ENCODE measurements around the gene GNPTG.
A peak's percentile ranks its signal among the peaks of the same experiment; 100 is the strongest.

The GNPTG gene

DNA sequence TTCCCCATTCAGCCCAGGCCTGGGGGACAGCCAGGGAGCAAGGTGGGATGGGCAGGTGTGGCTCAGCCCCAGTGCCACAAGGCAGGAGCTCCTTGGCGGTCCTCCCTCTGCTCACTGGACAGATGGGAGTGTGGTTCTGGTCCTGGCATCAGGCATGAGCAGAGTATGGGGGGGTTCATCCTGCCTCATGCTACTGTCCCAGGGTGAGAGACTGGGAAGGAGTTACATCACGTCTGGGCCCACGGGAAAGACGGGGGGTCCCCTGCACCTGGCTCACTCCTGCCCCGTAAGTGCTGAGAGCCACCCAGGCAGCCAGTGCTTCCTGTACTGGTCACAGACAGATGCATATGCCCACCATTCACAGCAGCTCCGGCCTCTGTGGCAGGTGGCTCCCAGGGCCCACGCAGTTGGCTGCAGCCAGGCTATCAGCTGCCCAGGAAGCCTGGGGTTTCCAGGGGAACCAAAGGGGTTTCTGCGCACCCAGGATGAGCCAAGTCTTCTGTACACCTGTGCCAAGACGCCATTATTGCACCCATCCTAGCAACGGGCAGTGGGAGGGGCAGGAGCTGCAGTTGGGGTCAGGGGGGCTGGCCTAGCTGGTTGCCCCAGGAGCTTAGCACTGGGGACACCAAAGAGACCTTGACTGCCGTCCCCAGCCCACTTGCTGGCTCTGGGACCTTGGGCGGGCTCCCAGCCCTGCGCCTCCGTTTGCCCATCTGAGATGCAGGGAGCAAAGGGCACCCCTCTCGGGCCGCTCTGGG, 16.3 kb upstream of the GNPTG start:
- DNase-seq, result no peak

DNA sequence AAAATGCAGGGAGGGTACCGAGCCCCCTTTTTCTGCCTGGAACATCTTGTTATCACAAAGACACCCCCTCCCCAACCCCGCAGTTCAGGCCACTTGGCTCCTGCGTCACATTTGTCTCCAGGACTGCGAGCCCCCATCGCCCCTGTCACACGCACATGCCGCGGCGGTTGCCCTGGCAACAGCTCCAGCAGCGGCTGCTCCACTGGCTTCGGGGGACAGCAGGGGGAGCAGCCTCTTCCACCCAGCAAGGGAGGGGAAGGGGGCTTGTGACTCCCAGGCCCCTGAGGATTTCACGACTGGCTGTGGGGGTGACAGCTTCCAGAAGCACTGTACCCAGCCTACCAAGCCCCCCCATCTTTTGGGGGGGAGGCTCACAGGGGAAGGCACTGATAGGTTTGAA, 15.7 kb upstream of the GNPTG start:
- DNase-seq, result no peak

DNA sequence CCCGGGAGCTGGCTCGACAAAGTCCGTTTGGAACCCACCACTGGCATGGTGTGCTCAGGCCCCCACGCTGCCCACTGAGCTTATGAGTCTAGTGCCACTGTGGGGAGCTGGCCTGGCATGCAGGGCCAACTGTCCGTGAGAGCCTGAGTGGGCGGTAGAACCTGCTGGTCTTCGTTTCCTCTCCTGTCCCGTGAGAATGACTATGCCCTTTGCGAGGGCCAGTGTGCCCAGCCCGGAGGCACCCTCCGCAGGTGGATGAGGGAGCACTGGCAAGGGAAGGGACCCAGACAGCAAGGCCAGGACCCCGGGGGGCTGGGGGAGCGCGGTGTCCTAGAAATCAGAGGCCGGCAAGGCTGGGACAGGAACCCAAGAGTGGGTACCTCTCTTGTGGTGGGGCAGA, 15.1 kb upstream of the GNPTG start:
- no peak for DNase-seq

DNA sequence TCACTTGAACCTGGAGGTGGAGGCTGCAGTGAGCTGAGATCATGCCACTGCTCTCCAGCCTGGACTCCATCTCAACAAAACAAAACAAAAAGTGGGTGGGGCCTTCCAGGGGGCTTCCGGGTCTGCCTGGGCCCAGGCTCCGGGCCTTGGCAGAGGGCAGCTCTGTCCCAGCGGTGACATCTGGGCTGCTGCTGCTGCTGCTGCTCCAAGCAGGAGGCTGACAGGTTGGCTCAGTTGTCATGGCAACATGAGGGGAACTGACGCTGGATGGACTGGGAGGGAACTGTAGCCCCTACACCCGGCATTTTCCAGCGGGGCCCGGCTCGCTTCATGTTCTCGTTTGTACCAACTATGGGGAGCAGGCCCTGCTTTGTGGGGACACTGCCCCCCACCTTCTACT, 14.2 kb upstream of the GNPTG start:
- DNase-seq, result no peak

DNA sequence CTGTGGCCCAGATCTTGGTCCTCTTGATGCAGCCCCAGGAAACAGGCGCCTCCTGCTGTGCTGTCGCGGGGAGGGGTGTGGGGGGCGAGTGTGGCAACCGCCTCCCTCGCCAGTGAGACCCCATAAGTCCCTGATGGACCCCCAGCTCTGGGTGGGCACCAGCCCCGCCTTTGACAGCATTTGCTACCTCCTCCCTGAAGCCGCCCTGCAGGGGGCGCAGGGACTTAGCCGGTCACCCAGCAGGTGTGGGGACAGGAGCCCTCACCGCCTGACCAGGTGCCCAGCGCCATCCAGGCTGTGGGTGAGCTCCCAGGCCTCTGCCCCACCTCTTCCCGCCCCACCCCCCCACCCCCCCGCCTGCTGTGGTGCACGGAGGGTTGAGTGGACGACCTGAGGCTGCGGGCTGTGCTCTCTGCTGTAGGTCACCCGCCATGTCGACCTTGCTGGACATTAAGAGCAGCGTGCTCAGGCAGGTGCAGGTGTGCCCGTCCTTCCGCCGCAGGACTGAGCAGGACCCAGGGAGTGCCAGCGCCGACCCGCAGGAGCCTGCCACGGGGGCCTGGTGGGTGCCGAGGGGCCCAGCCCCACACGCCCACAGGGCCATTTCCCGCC, 13.5 kb upstream of the GNPTG start:
- DNase-seq, result no peak

DNA sequence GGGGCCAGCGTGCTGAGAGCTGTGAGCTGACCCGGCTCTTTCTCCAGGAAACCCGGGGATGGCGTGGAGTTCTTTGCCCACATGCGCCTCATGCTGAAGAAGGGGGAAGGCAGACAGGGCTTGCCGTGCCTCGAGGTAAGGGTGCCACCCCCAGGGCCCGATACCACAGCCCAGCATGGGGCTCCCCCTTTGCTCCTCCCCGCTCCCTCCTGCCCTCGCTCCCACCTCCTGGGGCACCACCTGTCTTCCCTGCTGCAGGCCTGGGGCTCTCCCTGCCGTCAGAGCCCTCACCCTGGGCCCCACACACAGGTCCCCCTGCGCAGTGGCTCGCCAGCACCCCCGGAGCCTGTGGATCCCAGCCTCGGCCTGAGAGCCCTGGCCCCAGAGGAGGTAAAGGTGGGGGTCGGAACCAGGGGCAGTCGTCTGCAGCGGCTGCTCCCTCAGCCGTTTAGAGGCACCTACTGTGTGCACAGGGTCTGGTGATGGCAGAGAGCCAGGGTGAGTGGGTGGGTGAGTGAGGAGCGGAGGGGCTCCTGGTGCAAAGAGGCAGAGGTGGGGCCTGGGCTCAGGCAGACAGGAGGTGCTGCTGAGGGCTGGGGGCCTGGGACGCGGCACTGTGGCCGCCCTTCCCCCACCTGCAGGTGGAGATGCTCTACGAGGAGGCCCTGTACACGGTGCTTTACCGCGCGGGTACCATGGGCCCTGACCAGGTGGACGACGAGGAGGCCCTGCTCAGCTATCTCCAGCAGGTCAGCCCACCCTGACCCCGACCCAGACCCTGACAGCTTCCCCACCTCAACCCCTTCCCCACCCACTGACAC, 12.7 kb upstream of the GNPTG start:
- DNase-seq, result no peak

DNA sequence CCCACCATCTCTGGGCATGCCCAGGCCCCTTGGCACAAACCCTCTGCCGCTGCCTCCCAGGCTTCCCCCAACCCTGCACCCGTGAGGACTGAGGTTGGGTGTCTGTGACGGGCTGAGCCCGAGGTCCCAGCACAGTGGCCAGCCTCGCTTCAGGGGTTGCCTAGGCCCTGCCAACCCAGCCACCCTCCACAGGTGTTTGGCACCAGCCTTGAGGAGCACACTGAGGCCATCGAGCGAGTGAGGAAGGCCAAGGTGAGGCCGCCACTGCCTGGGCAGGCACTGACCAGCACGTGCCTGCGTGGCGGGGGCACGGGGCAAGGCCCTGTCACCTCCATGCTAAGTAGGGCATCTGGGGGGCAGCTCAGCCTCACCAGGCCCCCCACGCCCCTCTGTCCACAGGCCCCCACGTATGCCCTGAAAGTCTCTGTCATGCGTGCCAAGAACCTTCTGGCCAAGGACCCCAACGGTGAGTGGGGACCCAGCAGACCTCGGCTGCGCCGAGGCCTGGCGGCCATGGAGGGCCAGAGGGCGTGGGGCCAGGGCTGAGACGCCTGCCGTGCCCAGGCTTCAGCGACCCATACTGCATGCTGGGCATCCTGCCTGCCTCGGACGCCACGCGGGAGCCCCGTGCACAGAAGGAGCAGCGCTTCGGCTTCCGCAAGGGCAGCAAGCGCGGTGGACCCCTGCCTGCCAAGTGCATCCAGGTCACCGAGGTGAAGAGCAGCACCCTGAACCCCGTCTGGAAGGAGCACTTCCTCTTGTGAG, 10.8 kb upstream of the GNPTG start:
- DNase-seq, result no peak

DNA sequence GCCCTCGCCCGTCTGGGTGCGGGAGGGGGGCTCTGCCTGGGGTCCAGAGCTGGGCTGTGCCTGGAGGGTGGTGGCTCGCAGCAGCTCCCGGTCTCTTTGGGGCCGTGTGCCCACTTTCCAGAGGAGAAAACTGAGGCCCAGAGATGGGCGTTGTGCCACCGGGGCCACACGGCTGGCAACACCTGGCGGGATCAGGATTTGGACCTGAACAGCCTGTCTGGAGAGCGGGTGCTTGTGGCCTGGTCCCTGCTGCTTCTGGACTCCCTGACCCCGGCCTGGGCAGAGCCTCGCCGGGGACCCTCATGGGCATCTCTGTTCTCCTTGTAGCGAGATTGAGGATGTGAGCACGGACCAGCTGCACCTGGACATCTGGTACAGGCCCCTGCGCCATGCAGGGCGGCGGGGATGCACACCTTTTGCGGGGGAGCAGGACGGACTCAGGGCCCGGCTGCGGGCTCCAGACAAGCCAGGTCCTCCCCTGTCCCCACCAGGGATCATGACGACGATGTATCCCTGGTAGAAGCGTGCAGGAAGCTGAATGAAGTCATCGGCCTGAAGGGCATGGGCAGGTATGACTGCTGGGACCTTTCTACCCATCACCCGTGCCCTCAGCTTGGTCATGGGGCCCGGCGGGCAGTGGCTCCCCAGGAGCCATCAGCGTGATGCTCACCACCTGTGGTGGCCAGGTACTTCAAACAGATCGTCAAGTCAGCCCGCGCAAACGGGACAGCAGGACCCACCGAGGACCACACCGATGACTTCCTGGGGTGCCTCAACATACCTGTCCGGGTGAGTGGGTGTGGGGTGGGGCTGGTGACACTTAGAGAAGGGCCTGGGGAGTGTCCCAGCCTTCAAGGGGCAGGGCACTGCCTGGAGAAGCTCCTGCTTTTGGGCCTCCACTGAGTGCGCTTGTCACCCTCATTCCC, 10.0 kb upstream of the GNPTG start:
- no peak for DNase-seq

DNA sequence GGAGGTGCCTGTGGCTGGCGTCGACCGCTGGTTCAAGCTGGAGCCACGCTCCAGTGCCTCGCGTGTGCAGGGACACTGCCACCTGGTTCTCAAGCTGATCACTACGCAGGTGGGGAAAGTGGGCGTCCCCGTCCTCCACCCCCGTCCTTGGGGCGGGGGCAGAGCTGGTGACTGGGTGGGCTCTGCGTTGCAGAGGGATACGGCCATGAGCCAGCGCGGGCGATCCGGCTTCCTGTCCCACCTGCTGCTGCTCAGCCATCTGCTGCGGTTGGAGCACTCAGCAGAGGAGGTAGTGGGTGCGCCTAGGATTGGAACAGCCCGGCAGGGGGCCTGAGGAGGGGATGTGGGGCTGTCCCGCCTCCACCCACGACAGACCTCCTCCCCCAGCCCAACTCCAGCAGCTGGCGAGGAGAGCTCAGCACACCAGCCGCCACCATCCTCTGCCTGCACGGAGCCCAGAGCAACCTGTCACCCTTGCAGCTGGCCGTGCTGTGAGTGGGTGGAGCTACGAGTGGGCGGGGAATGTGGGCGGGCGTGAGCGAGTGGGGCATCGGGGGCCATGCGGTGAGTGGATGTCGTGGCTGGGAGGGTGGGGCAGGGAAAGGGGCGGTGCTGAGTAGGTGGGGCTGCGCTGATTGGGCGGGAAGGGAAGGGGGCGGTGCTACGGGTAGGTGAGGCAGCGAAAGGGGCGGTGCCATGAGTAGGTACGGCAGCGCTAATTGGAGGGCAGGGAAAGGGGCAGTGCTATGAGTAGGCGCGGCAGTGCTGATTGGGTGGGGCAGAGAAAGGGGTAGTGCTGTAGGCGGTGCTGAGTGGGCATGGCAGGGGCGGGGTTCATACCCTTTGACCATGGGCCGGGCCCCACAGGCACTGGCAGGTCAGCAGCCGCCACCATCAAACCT, 9.0 kb upstream of the GNPTG start:
- DNase-seq, result peak; percentile 94

DNA sequence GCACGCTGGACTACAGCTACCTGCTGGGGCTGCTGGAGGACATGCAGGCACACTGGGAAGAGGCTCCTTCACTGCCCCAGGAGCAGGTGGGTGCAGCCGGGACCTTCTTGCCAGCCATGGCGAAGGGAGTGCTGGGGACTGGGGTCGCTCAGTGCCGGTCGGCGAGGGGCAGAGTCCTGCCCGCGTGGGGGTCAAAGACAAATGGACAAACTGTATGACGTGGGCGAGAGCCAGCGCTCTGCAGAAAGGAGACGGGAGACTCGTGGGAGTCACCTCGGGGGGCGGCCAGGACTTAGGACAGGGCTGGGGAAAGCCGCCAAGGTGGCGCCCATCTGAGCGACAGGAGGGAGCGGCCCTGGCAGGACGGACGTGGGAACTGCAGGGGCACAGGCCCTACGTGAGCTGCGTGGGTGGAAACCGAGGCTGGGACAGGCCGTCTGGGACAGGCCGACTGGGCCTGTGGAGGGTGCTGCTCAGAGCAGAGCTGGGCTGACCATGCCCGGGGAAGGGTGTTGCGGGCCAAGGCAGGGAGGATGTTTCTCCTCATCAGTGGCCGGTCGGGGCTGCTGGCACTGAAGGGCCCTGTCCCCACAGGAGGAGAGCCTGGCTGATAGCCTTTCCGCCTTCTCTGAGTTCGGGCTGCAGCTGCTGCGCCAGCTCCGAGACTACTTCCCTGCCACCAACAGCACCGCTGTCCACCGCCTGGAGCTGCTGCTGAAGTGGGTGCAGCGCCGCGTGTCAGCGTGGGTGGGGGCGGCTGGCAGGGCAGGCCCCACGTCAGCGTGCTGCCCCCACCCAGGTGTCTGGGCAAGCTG, 8.1 kb upstream of the GNPTG start:
- no peak for DNase-seq

DNA sequence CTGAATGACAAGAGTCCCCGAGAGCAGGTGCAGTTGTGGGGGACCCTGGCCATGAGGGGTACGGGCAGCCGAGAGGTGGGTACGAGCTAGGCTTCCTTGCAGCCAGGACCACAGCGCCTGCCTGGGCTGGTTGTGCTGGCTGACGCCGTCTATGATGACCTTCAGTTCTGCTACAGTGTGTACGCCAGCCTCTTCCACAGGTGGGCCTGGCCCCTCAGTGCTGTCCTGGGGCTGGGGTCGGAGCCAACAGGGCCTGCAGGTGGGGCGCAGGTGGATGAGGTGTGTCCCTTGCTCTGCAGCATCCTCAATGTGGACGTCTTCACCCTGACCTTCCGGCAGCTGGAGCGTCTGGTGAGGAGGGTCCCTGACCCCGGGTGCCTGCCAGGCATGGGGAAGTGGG, 7.2 kb upstream of the GNPTG start:
- no peak for DNase-seq

DNA sequence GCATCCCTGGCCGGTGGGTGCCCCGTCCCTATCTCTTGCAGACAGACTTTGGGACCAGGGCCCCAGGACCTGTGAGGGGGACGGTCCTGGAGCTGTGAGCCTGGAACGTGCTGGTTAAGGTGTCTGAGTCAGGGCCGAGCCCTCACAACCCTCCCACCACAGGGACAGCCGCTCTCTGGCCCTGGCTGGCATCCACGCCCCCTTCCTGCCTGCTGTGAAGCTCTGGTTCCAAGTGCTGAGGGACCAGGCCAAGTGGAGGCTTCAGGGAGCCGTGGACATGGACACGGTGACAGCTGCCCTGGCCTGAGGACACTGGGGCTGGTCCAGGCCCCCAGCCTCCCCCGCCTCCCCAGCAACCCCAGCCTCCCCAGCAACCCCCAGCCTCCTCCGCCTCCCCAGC, 6.6 kb upstream of the GNPTG start:
- DNase-seq, result no peak

DNA sequence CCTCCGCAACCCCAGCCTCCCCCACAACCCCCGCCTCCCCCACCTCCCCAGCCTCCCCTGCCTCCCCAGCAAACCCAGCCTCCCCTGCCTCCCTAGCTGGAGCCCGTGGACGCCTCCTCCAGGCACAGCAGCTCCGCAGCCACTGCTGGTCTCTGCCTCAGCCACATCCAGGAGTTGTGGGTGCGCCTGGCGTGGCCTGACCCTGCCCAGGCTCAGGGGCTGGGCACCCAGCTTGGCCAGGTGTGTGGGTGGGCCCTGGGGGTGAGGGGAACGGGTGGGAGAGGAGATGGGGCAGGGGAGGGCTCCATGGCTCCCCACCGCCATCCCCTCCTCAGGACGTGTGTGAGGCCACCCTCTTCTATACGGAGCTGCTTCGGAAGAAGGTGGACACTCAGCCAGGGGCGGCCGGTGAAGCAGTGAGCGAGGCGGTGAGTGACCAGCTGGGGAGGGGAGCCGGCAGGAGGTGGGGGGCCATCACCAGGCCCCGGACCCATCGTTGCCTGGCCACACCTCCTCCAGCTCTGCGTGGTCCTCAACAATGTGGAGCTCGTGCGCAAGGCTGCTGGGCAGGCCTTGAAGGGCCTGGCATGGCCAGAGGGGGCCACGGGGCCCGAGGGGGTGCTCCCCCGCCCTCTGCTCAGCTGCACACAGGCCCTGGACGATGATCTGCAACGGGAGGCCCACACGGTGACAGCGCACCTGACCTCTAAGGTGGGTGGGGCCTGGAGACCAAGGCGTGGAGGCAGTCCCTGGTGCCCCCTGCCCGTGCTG, 5.9 kb upstream of the GNPTG start:
- no peak for DNase-seq

DNA sequence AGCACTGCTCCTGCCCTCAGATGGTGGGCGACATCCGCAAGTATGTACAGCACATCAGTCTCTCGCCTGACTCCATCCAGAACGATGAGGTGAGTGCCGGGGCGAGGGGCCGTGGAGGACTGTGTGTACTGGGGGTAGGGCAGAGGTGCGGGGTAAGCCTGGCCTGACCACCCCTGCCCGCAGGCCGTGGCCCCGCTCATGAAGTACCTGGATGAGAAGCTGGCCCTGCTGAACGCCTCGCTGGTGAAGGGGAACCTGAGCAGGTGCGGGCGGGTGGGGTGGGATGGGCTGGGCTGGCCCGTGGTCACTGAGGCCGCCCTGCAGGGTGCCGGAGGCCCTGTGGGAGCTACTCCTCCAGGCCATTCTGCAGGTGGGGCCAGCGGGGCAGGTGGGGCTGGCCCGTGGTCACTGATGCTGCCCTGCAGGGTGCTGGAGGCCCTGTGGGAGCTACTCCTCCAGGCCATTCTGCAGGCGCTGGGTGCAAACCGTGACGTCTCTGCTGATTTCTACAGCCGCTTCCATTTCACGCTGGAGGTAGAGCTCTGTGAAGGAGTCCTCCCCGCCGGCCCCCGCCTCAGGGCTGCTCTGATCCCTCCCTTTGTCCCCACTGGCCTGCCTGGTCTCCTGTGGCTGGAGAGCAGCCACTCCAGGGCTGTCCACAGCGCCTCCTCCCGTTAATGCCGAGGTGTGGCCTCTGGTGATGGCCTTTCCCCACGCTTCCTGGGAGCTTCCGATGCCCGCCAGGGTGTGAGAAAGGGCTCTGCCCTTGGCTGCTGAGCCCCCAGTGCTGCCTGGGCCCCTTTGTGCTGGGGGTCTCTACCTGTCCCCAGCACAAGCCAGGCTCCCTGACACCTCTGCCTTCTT, 5.1 kb upstream of the GNPTG start:
- no peak for DNase-seq

DNA sequence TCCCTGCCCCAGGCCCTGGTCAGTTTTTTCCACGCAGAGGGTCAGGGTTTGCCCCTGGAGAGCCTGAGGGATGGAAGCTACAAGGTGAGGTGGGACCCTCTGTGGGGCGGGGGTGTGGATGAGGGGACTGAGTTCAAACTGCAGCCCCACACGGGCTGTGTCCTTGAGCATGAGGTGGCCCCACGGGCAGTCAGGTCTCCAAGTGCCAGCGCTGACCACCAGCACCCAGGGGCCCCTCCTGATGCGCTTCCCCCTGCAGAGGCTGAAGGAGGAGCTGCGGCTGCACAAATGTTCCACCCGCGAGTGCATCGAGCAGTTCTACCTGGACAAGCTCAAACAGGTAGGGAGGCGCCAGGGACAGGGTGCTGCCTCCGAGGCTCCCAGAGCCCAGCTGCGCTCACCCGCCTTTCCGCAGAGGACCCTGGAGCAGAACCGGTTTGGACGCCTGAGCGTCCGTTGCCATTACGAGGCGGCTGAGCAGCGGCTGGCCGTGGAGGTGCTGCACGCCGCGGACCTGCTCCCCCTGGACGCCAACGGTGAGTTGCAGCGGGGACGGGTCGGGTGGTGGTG, 4.4 kb upstream of the GNPTG start:
- no peak for DNase-seq

DNA sequence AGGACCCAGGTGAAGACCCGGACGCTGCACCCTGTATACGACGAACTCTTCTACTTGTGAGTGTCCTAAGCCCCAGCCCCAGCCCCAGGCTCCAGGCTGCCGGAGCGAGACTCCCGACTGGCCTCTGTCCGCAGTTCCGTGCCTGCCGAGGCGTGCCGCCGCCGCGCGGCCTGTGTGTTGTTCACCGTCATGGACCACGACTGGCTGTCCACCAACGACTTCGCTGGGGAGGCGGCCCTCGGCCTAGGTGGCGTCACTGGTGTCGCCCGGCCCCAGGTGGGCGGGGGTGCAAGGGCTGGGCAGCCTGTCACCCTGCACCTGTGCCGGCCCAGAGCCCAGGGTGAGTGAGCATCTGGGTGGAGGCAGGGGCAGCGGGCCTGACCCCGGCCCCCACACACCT, 3.8 kb upstream of the GNPTG start:
- DNase-seq, result no peak

DNA sequence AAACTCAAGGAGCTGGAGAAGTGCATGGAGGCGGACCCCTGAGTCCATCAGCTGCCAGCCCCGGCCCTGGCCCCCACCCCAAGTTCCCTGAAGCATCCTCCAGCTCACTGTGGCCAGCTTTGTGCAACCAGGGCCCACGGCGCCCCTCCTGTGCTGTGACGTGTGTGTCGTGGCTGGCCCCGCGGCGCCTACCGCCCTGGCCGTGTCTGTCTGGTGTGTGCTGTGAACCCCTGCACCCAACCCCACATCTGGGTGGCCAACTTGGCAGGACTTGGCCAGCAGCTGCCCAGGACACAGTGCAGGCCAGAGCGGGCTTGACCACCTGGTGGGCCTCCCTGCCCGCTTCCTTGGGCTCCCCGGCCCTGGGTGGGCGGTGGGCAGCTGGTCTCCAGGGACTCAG, 3.3 kb upstream of the GNPTG start:
- no peak for DNase-seq

DNA sequence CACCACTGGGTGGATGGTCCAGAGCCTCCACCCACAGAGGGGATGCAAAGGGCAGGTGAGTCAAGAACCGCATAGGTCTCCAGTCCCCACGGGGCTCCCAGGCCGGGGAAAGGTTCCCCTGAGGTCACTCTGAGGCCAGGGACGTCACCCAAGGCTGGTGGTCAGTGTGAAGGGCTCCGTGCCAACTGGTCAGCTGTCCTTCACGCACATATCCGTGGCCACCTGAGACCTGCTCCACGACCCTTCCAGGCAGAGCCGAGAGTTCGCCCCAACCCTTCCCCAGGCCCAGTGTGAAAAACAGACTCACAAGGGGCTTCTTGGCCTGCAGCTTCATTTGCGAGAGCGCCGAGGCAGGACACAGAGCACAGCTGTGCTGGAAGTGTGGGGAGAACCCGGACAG, 2.8 kb upstream of the GNPTG start:
- DNase-seq, result no peak
